Uterus (tissue), 4 donors: ENCODE measurements around the gene SYNPO. TPM values are rescaled to one million over a fixed set of nuclear protein-coding genes. Genes with fewer than 3 reads are reported as not detected.

ENCODE experiments used
- DNase-seq, 2 donors: peaks; one replicate each; pipeline ENCODE4 v3.0.0-alpha.2; 2019 to 2020
- H3K27ac ChIP-seq, 2 donors: fragments of 200-600 bp; sonication (generic); 1 replicate in 1 of 2; 2 replicates in 1 of 2; pipeline ENCODE4 v1.5.1; 2016 to 2018
- H3K27me3 ChIP-seq, 2 donors: fragments of 200-600 bp; sonication (generic); one replicate each; pipeline ENCODE4 v1.5.1; 2018 to 2019; ENCODE audit warnings: control low read depth in 1 of 2
- H3K36me3 ChIP-seq, 2 donors: fragments of 200-600 bp; sonication (generic); one replicate each; pipeline ENCODE4 v1.5.1; 2019; ENCODE audit warnings: control low read depth in 1 of 2
- H3K4me1 ChIP-seq, 2 donors: fragments of 200-600 bp; sonication (generic); one replicate each; pipeline ENCODE4 v1.5.1; 2018 to 2019; ENCODE audit warnings: control low read depth in 1 of 2
- H3K4me3 ChIP-seq, 2 donors: fragments of 200-600 bp; sonication (generic); 1 replicate in 1 of 2; 2 replicates in 1 of 2; pipeline ENCODE4 v1.5.1; 2018 to 2019; ENCODE audit warnings: mild to moderate bottlenecking in 1 of 2
- H3K9me3 ChIP-seq, 2 donors: fragments of 200-600 bp; sonication (generic); one replicate each; pipeline ENCODE4 v1.5.1; 2019; ENCODE audit warnings: control low read depth in 1 of 2
- CTCF ChIP-seq, 4 experiments: fragments of 200-600 bp in 2 of 4; fragments of 450-650 bp in 2 of 4; sonication (generic) in 2 of 4; IDR thresholded peaks; one replicate each; pipeline ENCODE4 v1.5.1; 2016 to 2019; ENCODE audit warnings: antibody characterized with exemption in 4 of 4, mild to moderate bottlenecking in 2 of 4, moderate library complexity in 1 of 4
- POLR2A ChIP-seq, 2 donors: fragments of 450-650 bp; IDR thresholded peaks; one replicate each; pipeline ENCODE4 v1.6.1; 2016; ENCODE audit warnings: antibody characterized with exemption in 2 of 2, mild to moderate bottlenecking in 1 of 2, moderate library complexity in 1 of 2
- intact Hi-C: fragments of 100-400 bp; cut with DNase I; formaldehyde crosslinking; loops from one replicate; pipeline ENCODE4 v1.15.1; 2023; ENCODE audit warnings: low total_unique reads
- total RNA-seq, 4 donors: library from RNA; depleted of rRNA in 3 of 4; stranded (reverse); fragments of >200 nt in 3 of 4; gene quantifications; one replicate each; pipeline versions ENCODE4 v1.1.0 to v1.2.4, GENCODE V29; 2014 to 2023
- donor health status: DM: yes; HTN: yes; CAD: no.

SYNPO gene
- total RNA-seq, 4 donors from 2014 or later: 3.6 to 146 (median 10.6) TPM

GRCh38 chr5:150661821-150662596 lies 21.5 kb downstream of the SYNPO start:
- intact Hi-C loops: loop anchor here (5.0 kb wide), 1 partner anchor 85 kb away; no protein-coding TSS in a partner anchor
- peak in 1 of 2 donors; percentile 13 for DNase-seq
- H3K4me1 ChIP-seq: peaks cover 0 to 7% of the 10 kb centered on the region in 2 donors

DNA sequence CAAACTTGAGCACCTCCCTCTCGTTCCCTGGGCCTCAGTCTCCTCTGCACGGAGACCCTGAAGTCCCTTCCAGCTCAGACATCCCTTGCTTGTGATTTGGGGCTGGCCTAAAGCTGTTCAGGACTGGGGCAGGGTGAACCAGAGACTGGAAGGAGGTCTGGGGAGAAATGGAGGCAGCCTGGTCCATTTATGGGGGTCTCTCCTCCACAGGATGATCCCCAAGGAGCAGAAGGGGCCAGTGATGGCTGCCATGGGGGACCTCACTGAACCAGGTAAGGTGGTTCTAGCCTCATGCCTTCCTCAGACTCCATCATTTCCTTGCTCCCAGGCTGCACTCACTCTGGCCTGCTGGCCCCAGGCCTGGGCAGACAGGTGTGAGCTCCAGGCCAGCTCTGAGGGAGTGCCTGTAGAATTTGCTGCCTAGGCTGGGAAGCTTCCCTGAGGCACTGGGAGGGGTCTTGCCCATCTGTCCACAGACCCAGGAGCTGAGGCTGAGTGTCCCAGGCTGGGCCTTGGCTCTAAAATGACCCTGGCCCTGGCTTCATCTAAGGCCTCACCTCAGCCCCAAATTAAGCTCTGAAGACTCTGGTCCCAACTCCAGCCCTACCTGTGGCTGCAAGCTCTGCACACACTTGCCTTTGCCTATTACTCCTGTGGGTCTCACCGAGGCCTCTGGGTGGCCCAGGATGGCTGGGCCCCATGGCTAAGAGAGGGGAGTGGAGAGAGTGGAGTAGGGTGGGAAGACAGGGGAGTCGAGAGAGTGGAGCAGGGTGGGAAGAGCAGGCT lies 22.5 kb downstream of the SYNPO start:
- H3K4me3 ChIP-seq: no peak overlapping the region
- H3K27me3 ChIP-seq: no peaks in the 10 kb centered on the region
- H3K36me3 ChIP-seq: no peaks in the 10 kb centered on the region
- DNase-seq: peak in 1 of 2 donors; percentile 5
- no peaks in the 10 kb centered on the region for H3K9me3 ChIP-seq
- TF ChIP-seq POLR2A (IDR thresholded peaks at IDR 0.05) (no peak), CTCF (IDR thresholded peaks at IDR 0.05) (no peak)
- intact Hi-C loops: loop anchor here (5.0 kb wide), 1 partner anchor 86 kb away; no protein-coding TSS in a partner anchor
- no peak overlapping the region for H3K27ac ChIP-seq
- H3K4me1 ChIP-seq: peaks cover 0 to under 1% of the 10 kb centered on the region in 2 donors

More at GRCh38 chr5:150661821-150662596, 21.5 kb downstream of the SYNPO start:
- Histone ChIP-seq H3K9me3 (no peaks in the 10 kb centered on the region), H3K36me3 (no peaks in the 10 kb centered on the region), H3K27me3 (no peaks in the 10 kb centered on the region), H3K27ac (no peak overlapping the region), H3K4me3 (no peak overlapping the region)
- TF ChIP-seq POLR2A (IDR thresholded peaks at IDR 0.05): no peak
- no peak for TF ChIP-seq CTCF (IDR thresholded peaks at IDR 0.05)

GRCh38 chr5:150663936-150664335 lies 23.5 kb downstream of the SYNPO start:
- no peaks in the 10 kb centered on the region for H3K4me1 ChIP-seq
- H3K9me3 ChIP-seq: no peaks in the 10 kb centered on the region
- no peak for DNase-seq
- no peak overlapping the region for H3K4me3 ChIP-seq
- intact Hi-C loops: loop anchor here (5.0 kb wide), 1 partner anchor 87 kb away; no protein-coding TSS in a partner anchor
- H3K36me3 ChIP-seq: no peaks in the 10 kb centered on the region
- H3K27ac ChIP-seq: no peak overlapping the region
- no peaks in the 10 kb centered on the region for H3K27me3 ChIP-seq
- TF ChIP-seq CTCF (IDR thresholded peaks at IDR 0.05) (no peak), POLR2A (IDR thresholded peaks at IDR 0.05) (no peak)

- Histone ChIP-seq H3K4me3 (no peak overlapping the region), H3K27me3 (no peaks in the 10 kb centered on the region), H3K4me1 (no peaks in the 10 kb centered on the region), H3K36me3 (no peaks in the 10 kb centered on the region), H3K9me3 (no peaks in the 10 kb centered on the region), H3K27ac (no peak overlapping the region)
- no peak for TF ChIP-seq CTCF (IDR thresholded peaks at IDR 0.05)
- no peak for TF ChIP-seq POLR2A (IDR thresholded peaks at IDR 0.05)
- DNase-seq: no peak
- intact Hi-C loops: no loop called here
Observed at GRCh38 chr5:150665044-150665443, 24.6 kb downstream of the SYNPO start.
